Thoracic aorta (tissue), 2 donors: ENCODE results near the gene MAP7D2. TPM values are rescaled to one million over a fixed set of nuclear protein-coding genes. Genes with fewer than 3 reads are reported as not detected.

ENCODE experiments used
- ATAC-seq: fragments of 150-250 bp; one replicate; pipeline ENCODE4 v1.8.0; 2017; ENCODE audit warnings: low read depth; ENCODE audit not compliant: insufficient number of reproducible peaks, low FRiP score
- DNase-seq: peaks from one replicate; pipeline ENCODE4 v3.0.0-alpha.2; 2020; ENCODE audit warnings: low spot score
- H3K27ac ChIP-seq, 2 donors: fragments of 200-600 bp; sonication (generic); 1 replicate in 1 of 2; 2 replicates in 1 of 2; pipeline ENCODE4 v1.5.1; 2016; ENCODE audit warnings: mild to moderate bottlenecking in 2 of 2, moderate library complexity in 2 of 2
- H3K27me3 ChIP-seq: fragments of 200-600 bp; sonication (generic); replicated peaks from 2 replicates; pipeline ENCODE4 v1.6.0; 2016; ENCODE audit warnings: mild to moderate bottlenecking; ENCODE audit not compliant: insufficient read depth
- H3K36me3 ChIP-seq: fragments of 200-600 bp; sonication (generic); one replicate; pipeline ENCODE4 v1.5.1; 2016
- H3K4me1 ChIP-seq, 2 donors: fragments of 200-600 bp; sonication (generic); 1 replicate in 1 of 2; 2 replicates in 1 of 2; pipeline versions ENCODE4 v1.5.1 to v1.6.0; 2016; ENCODE audit warnings: low read depth in 2 of 2, mild to moderate bottlenecking in 1 of 2; ENCODE audit not compliant: control insufficient read depth in 1 of 2
- H3K4me3 ChIP-seq: fragments of 200-600 bp; sonication (generic); 2 replicates; pipeline ENCODE4 v1.5.1; 2016; ENCODE audit warnings: mild to moderate bottlenecking
- H3K9me3 ChIP-seq: fragments of 200-600 bp; sonication (generic); 2 replicates; pipeline ENCODE4 v1.5.1; 2016
- total RNA-seq, 2 donors: library from RNA; depleted of rRNA; stranded (reverse); fragments of >200 nt; gene quantifications; one replicate each; pipeline versions ENCODE4 v1.1.0 to v1.2.3, GENCODE V29; 2016
- TF ChIP-seq, protein P1 (sequence below): fragments of 200-600 bp; sonication (generic); IDR thresholded peaks from one replicate; pipeline ENCODE4 v1.5.1; 2019; ENCODE audit warnings: antibody characterized with exemption

MAP7D2 gene
- total RNA-seq, 2 donors from 2014 or later = 0.14 TPM; not detected in 1

DNA sequence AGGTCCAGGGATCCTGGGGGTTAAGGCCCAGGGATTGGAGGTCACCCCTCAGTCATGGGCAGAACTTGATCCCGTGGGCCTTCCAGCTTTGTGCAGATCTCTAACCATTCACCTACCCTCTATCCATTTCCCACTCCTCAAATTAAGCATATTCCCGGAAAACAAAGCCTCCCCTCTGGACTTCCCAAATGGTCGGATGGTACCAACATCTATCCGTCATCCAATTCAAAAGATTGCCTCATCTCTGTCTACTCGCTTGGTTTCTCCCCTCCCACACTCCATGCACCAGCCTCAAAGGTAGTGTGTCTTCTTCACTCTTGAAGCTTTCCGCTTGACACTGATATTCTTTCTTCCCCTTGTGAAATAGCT is 125.4 kb downstream of the MAP7D2 start:
- no peaks in the 10 kb centered on the region for H3K36me3 ChIP-seq
- H3K4me1 ChIP-seq = no peaks in the 10 kb centered on the region
- DNase-seq (no peak), ATAC-seq (no peak)
- peak overlapping the region in 1 of 2 donors; percentile 55 for H3K27ac ChIP-seq
- TF ChIP-seq, protein P1, sequence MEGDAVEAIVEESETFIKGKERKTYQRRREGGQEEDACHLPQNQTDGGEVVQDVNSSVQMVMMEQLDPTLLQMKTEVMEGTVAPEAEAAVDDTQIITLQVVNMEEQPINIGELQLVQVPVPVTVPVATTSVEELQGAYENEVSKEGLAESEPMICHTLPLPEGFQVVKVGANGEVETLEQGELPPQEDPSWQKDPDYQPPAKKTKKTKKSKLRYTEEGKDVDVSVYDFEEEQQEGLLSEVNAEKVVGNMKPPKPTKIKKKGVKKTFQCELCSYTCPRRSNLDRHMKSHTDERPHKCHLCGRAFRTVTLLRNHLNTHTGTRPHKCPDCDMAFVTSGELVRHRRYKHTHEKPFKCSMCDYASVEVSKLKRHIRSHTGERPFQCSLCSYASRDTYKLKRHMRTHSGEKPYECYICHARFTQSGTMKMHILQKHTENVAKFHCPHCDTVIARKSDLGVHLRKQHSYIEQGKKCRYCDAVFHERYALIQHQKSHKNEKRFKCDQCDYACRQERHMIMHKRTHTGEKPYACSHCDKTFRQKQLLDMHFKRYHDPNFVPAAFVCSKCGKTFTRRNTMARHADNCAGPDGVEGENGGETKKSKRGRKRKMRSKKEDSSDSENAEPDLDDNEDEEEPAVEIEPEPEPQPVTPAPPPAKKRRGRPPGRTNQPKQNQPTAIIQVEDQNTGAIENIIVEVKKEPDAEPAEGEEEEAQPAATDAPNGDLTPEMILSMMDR = no peak
- H3K27me3 ChIP-seq = no peaks in the 10 kb centered on the region
- H3K9me3 ChIP-seq = no peaks in the 10 kb centered on the region
- H3K4me3 ChIP-seq = peak overlapping the region; percentile 64

- H3K36me3 ChIP-seq = no peaks in the 10 kb centered on the region
- peak within 1 kb of the TSS in 1 of 2 donors; percentile 55 for H3K27ac ChIP-seq
- H3K27me3 ChIP-seq = no peaks in the 10 kb centered on the region
- peak; percentile 51 for DNase-seq
- no peaks in the 10 kb centered on the region for H3K4me1 ChIP-seq
- TF ChIP-seq, protein P1 = peak; percentile 80
- peak within 1 kb of the TSS; percentile 81 for H3K4me3 ChIP-seq
- H3K9me3 ChIP-seq = no peaks in the 10 kb centered on the region
- ATAC-seq = peak; percentile 98
Measured at GRCh38 chrX:19990556-19991349, 126.0 kb downstream of the MAP7D2 start, which contains the start of gene BCLAF3. BCLAF3 (minus strand) TSS chrX:19991061; CDS start chrX:19970264, 20,797 bp downstream.

DNA sequence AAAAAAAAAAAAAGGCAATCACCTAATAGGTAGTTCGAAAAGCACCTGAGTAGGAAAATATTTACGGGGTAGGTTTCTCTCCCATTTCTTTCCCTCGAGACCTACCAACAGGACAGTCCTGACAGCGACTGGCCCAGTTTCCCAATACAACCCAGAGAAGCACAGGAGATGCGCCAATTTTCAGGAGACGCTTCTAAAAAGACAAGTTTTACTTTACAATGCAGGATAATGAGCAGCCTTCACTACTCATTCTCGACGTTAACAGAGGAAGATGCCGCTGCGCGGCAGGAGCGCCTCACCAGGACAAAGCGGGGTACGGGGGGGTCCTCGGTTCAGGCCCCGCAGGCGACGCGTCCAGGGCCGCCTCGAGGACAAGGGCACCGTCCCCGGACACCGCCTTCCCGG is 126.6 kb downstream of the MAP7D2 start:
- TF ChIP-seq, protein P1 = no peak
- H3K4me1 ChIP-seq = no peaks in the 10 kb centered on the region
- no peaks in the 10 kb centered on the region for H3K36me3 ChIP-seq
- ATAC-seq (no peak), DNase-seq (no peak)
- H3K27me3 ChIP-seq = no peaks in the 10 kb centered on the region
- H3K9me3 ChIP-seq = no peaks in the 10 kb centered on the region
- H3K27ac ChIP-seq = peak overlapping the region in 1 of 2 donors; percentile 53
- H3K4me3 ChIP-seq = peak overlapping the region; percentile 81

DNA sequence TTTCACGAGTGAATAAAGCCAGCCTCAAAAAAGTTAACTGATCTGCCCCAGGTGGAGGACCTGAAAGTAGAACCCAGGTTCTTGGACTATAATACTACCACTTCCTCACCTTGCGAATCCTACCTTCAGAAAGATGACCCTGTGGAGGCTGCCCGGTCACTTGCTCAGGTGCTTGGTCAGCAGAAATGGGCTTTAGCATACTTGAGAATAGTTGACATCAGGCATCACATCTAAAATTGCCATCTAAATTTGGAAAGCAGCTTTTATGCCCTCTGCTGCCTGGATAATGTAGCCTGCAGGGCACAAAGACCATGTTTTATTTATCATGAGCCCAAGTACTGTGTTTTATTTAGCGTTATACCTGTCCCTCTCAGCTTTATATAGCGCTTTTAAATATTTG is 128.9 kb downstream of the MAP7D2 start:
- no peaks in the 10 kb centered on the region for H3K9me3 ChIP-seq
- TF ChIP-seq, protein P1 = no peak
- DNase-seq (no peak), ATAC-seq (no peak)
- H3K36me3 ChIP-seq = no peaks in the 10 kb centered on the region
- H3K4me3 ChIP-seq = no peak overlapping the region
- H3K4me1 ChIP-seq = no peaks in the 10 kb centered on the region
- no peak overlapping the region for H3K27ac ChIP-seq
- H3K27me3 ChIP-seq = no peaks in the 10 kb centered on the region

DNA sequence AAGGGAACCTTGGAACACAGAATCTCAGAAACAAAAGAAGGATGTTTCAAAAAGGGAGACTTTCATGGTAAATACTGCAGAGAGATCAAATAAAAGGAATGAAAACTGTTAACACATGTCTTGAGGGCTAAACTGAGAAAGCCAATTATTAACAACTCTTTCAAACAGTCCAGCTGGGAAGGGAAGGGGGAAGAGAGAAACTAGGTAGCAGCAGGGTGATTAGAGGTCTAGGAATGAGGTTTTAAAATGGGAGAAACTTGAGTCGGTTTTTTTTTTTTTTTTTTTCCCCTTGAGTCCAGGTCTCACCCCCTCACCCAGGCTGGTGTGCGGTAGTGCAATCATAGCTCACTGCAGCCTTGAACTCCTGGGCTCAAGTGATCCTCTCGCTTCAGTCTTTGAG is 130.2 kb downstream of the MAP7D2 start:
- TF ChIP-seq, protein P1 = no peak
- no peaks in the 10 kb centered on the region for H3K4me1 ChIP-seq
- H3K9me3 ChIP-seq = no peaks in the 10 kb centered on the region
- H3K27ac ChIP-seq = no peak overlapping the region
- no peak for DNase-seq
- ATAC-seq = no peak
- no peak overlapping the region for H3K4me3 ChIP-seq
- H3K27me3 ChIP-seq = no peaks in the 10 kb centered on the region
- no peaks in the 10 kb centered on the region for H3K36me3 ChIP-seq
